Progenitor cell of endocrine pancreas (in vitro differentiated cells): ENCODE results near the gene DIP2A. TPM values are rescaled to one million over a fixed set of nuclear protein-coding genes. Genes with fewer than 3 reads are reported as not detected.
A peak's percentile ranks its signal among the peaks of the same experiment; 100 is the strongest.

Source experiments
- DNase-seq: peaks from one replicate; pipeline ENCODE4 v3.0.0; 2021; ENCODE audit warnings: low spot score; ENCODE audit not compliant: unreplicated experiment
- H3K27ac Mint-ChIP-seq: 2 replicates; pipeline ENCODE4 v1.8.0; 2021; ENCODE audit warnings: mild to moderate bottlenecking, moderate library complexity, mixed read lengths
- H3K27me3 Mint-ChIP-seq: 2 replicates; pipeline ENCODE4 v1.8.0; 2021; ENCODE audit warnings: mixed read lengths
- H3K36me3 Mint-ChIP-seq: 2 replicates; pipeline ENCODE4 v1.8.0; 2022; ENCODE audit warnings: mixed read lengths; ENCODE audit not compliant: insufficient read depth
- H3K4me1 Mint-ChIP-seq: 2 replicates; pipeline ENCODE4 v1.8.0; 2021; ENCODE audit warnings: low read depth, mixed read lengths
- H3K4me3 Mint-ChIP-seq: 2 replicates; pipeline ENCODE4 v1.8.0; 2021; ENCODE audit warnings: low read depth, mild to moderate bottlenecking, moderate library complexity, mixed read lengths
- H3K9me3 Mint-ChIP-seq: 2 replicates; pipeline ENCODE4 v1.8.0; 2021; ENCODE audit warnings: low read depth, mixed read lengths
- total RNA-seq: library from RNA; stranded (reverse); gene quantifications from 2 replicates; pipeline ENCODE4 v1.2.1, GENCODE V29; 2021
- TF ChIP-seq, protein P1 (sequence below): fragments of 200-600 bp; sonication (generic); IDR thresholded peaks from one replicate; pipeline ENCODE4 v1.5.0; 2021; ENCODE audit warnings: antibody characterized with exemption, mild to moderate bottlenecking; ENCODE audit not compliant: unreplicated experiment

DIP2A gene
- total RNA-seq, 1 donor from 2014 or later: 70.2 TPM

DNA sequence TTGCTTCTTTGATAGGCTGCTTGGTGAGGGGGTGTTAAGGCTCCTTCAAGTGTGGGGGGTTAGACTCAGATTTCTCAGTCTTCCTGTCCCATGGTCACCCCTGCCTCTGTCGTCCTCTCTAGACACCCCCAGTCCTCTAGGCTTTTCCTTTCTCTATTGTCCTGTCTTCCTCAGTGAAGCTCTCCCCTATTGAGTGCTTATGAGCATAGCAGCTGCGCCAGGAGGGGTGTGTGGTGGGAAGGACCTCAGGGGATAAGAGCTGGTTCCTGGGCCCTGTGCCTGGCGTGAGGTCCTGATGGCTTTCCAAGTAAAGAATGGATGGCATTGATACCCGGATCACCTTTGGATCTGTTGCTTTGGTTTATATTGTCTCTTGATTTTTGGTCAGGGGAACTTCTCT, 69.1 kb downstream of the DIP2A start:
- Mint-ChIP-seq H3K27me3 (no peaks in the 10 kb centered on the region), H3K9me3 (no peaks in the 10 kb centered on the region), H3K4me3 (no peak overlapping the region), H3K36me3 (peaks cover 2% of the 10 kb centered on the region), H3K4me1 (no peaks in the 10 kb centered on the region), H3K27ac (no peak overlapping the region)
- TF ChIP-seq, protein P1, sequence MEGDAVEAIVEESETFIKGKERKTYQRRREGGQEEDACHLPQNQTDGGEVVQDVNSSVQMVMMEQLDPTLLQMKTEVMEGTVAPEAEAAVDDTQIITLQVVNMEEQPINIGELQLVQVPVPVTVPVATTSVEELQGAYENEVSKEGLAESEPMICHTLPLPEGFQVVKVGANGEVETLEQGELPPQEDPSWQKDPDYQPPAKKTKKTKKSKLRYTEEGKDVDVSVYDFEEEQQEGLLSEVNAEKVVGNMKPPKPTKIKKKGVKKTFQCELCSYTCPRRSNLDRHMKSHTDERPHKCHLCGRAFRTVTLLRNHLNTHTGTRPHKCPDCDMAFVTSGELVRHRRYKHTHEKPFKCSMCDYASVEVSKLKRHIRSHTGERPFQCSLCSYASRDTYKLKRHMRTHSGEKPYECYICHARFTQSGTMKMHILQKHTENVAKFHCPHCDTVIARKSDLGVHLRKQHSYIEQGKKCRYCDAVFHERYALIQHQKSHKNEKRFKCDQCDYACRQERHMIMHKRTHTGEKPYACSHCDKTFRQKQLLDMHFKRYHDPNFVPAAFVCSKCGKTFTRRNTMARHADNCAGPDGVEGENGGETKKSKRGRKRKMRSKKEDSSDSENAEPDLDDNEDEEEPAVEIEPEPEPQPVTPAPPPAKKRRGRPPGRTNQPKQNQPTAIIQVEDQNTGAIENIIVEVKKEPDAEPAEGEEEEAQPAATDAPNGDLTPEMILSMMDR: no peak
- DNase-seq: no peak

DNA sequence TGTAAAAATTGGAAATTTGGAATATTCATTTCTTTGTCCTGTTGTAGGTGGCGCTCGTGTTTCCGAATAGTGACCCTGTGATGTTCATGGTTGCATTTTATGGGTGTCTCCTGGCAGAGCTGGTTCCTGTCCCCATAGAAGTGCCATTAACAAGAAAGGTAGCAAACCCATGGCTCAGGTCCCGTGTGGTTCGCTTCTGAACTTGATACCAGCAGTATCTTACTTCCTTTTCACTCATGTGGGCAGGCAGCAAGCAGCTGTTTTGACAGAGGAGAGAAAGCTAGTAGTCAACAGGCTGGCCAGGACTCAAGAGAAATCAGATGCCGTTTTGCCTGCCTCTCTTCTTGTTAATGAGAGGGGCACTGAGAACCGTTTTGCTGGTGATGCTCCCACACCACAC, 73.4 kb downstream of the DIP2A start:
- peaks cover 10% of the 10 kb centered on the region for H3K36me3 Mint-ChIP-seq
- H3K4me3 Mint-ChIP-seq: no peak overlapping the region
- DNase-seq: no peak
- TF ChIP-seq, protein P1: no peak
- no peak overlapping the region for H3K27ac Mint-ChIP-seq
- no peaks in the 10 kb centered on the region for H3K27me3 Mint-ChIP-seq
- H3K4me1 Mint-ChIP-seq: no peaks in the 10 kb centered on the region
- H3K9me3 Mint-ChIP-seq: no peaks in the 10 kb centered on the region

DNA sequence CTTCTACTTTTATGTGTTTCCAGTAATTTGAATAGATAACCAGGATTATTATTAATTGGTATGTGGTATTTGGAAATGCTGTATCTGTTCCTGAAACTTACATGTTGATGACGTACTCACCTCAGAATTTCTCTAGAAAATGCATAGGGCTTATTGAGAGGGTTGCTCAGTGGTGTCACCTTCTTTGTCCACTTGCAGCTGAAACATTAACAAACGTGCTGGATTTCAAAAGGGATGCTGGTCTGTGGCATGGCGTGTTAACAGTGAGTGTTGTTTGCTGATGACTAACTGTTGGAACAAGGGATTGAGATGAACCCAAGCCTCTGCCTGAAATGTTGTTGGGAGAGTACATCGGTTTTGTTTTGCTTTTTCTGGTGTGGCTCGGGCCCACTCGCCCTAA, 78.3 kb downstream of the DIP2A start:
- DNase-seq: no peak
- no peaks in the 10 kb centered on the region for H3K27me3 Mint-ChIP-seq
- TF ChIP-seq, protein P1: no peak
- H3K4me3 Mint-ChIP-seq: no peak overlapping the region
- no peak overlapping the region for H3K27ac Mint-ChIP-seq
- no peaks in the 10 kb centered on the region for H3K4me1 Mint-ChIP-seq
- H3K36me3 Mint-ChIP-seq: peaks cover 12% of the 10 kb centered on the region
- H3K9me3 Mint-ChIP-seq: no peaks in the 10 kb centered on the region

DNA sequence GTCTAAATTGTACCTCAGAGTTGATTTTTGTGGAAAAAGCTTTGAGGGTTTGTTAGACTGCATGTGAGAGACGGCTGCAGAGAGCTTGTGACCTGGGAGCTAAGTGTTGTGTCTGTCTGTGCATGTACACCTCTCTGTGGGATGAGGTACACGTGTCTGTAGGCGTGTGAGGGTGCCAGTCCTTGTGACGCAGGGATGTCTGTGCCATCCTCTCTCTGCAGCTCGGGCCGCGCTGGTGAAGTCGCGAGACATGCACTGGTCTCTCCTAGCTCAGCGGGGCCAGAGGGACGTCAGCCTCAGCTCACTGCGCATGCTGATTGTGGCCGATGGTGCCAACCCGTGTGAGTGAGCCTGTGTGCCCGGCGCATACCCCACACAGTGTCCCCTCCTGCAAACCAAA, 79.6 kb downstream of the DIP2A start:
- Mint-ChIP-seq H3K27me3 (no peaks in the 10 kb centered on the region), H3K4me3 (no peak overlapping the region), H3K36me3 (peaks cover 12% of the 10 kb centered on the region), H3K4me1 (no peaks in the 10 kb centered on the region), H3K9me3 (no peaks in the 10 kb centered on the region), H3K27ac (no peak overlapping the region)
- DNase-seq: no peak
- TF ChIP-seq, protein P1: no peak

DNA sequence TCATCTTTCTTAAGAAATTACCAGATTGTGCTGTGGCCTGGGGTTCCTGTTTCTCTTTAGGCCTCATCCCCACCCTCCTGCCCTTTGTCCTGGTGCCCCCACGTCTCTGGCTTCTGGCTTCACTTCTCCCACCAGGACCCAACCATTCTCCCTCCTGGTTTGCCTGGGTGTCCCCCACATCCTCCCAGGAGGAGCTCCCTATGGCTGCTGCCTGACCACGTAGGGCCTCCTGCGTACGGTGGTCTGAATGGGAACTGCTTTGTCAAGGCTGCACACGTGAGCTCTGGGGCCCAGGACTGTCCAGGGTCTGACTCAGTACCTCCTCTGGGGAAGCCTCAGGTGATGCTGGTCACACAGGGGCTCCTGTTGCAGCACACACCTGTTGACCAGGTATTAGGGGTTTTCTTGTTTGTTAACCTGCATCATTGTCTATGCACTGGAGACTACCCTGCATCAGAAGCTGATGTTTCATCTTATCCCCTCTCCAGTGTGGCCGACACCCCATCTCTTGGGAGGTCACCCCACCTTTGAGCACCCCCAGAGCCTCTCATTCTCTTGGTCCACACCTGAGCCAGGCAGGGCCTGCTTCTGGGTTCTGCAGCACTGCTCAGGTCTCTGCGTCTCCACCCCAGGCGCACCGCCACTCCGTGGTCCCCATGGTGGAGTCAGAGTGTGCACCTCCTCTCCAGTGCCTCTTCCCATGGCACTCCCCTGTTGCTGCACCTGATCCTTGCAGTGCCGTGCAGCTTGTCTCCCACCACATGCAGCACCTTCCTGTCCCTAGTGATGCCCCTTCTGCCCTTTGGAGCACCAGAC, 80.4 kb downstream of the DIP2A start:
- DNase-seq: no peak
- no peak overlapping the region for H3K4me3 Mint-ChIP-seq
- no peaks in the 10 kb centered on the region for H3K4me1 Mint-ChIP-seq
- H3K36me3 Mint-ChIP-seq: peaks cover 12% of the 10 kb centered on the region
- H3K27ac Mint-ChIP-seq: peak overlapping the region; percentile 21
- TF ChIP-seq, protein P1: no peak
- H3K27me3 Mint-ChIP-seq: no peaks in the 10 kb centered on the region
- H3K9me3 Mint-ChIP-seq: no peaks in the 10 kb centered on the region
